Lung (tissue), 12 donors: Measurements from ENCODE around the gene SRPK2. TPM values are rescaled to one million over a fixed set of nuclear protein-coding genes. Genes with fewer than 3 reads are reported as not detected.

ENCODE experiments used
- ATAC-seq: fragments of 200-7000 bp; cut with Tn5 transposase; one replicate; pipeline ENCODE4 v1.9.1; 2020; ENCODE audit warnings: moderate number of reproducible peaks; ENCODE audit not compliant: insufficient read depth, low FRiP score
- DNase-seq, 3 donors: peaks; one replicate each; pipeline ENCODE4 v3.0.0-alpha.2; 2013 to 2017
- H3K27ac ChIP-seq, 2 donors: one replicate each; pipeline ENCODE4 v1.5.1; 2013; ENCODE audit warnings: mild to moderate bottlenecking in 2 of 2, moderate library complexity in 2 of 2, control low read depth in 1 of 2, inconsistent platforms in 1 of 2, low read depth in 1 of 2, low read length in 1 of 2
- H3K27me3 ChIP-seq, 3 donors: one replicate each; pipeline ENCODE4 v1.5.1; 2013; ENCODE audit warnings: low read length in 2 of 3; ENCODE audit not compliant: control insufficient read depth in 3 of 3, insufficient read depth in 3 of 3
- H3K36me3 ChIP-seq, 4 donors: one replicate each; pipeline ENCODE4 v1.5.1; 2013; ENCODE audit warnings: low read length in 4 of 4, mild to moderate bottlenecking in 1 of 4, moderate library complexity in 1 of 4; ENCODE audit not compliant: control insufficient read depth in 4 of 4, insufficient read depth in 4 of 4
- H3K4me1 ChIP-seq, 5 donors: one replicate each; pipeline ENCODE4 v1.5.1; 2013; ENCODE audit warnings: low read length in 5 of 5, mild to moderate bottlenecking in 2 of 5, moderate library complexity in 1 of 5; ENCODE audit not compliant: control insufficient read depth in 5 of 5, insufficient read depth in 5 of 5
- H3K4me3 ChIP-seq: one replicate; pipeline ENCODE4 v1.5.1; 2013; ENCODE audit warnings: mild to moderate bottlenecking, control low read depth, moderate library complexity
- H3K9ac ChIP-seq, 2 donors: one replicate each; pipeline ENCODE4 v1.5.1; 2013; ENCODE audit warnings: low read length in 2 of 2, control low read depth in 1 of 2; ENCODE audit not compliant: insufficient read depth in 1 of 2
- H3K9me3 ChIP-seq, 4 donors: one replicate each; pipeline ENCODE4 v1.5.1; 2013; ENCODE audit warnings: low read length in 3 of 4, mild to moderate bottlenecking in 1 of 4, moderate library complexity in 1 of 4; ENCODE audit not compliant: control insufficient read depth in 4 of 4, insufficient read depth in 3 of 4
- CTCF ChIP-seq: IDR thresholded peaks from 2 replicates; pipeline ENCODE4 v1.5.1; 2012; ENCODE audit warnings: mild to moderate bottlenecking; ENCODE audit errors: control extremely low read depth, extremely low read depth
- WGBS, 2 donors: extraction: QIAGEN DNeasy Blood & Tissue Kit; methylation state at CpG; one replicate each; pipeline ENCODE4 v1.1.7; 2013; 5-methylcytosine and 5-hydroxymethylcytosine counted together
- polyA plus RNA-seq, 2 donors: library from polyadenylated mRNA; stranded (reverse); fragments of 200-250 nt; gene quantifications; one replicate each; pipeline ENCODE4 v1.2.1, GENCODE V29; 2013
- total RNA-seq, 2 donors: library from RNA; depleted of rRNA in 1 of 2; stranded (reverse); fragments of >200 nt in 1 of 2; gene quantifications; one replicate each; pipeline ENCODE4 v1.2.1, GENCODE V29; 2014 to 2021
- donor health status: control.
- donor health status: control.
- donor health status: Bipolar disorder and iron deficiency.
- donor health status: healthy.
- donor health status: DM: yes; HTN: yes; CAD: no.

SRPK2 gene
- total and polyA plus RNA-seq, 4 donors: 10.8 to 71.2 (median 23.2) TPM

GRCh38 chr7:105205592-105206237 is 183.0 kb downstream of the SRPK2 start:
- Histone ChIP-seq H3K27me3 (no peaks in the 10 kb centered on the region), H3K4me3 (no peak overlapping the region), H3K9me3 (no peaks in the 10 kb centered on the region), H3K9ac (no peak overlapping the region), H3K4me1 (peaks cover under 1 to 8% (median 5%) of the 10 kb centered on the region in 5 donors), H3K27ac (no peak overlapping the region), H3K36me3 (peaks cover 0 to 14% (median 1%) of the 10 kb centered on the region in 4 donors)
- DNase-seq (no peak), ATAC-seq (no peak)
- no peak for TF ChIP-seq CTCF
- 76 to 77% methylated on average over 7 of the region's 7 CpGs for WGBS, 2 donors

- Histone ChIP-seq H3K9me3 (no peaks in the 10 kb centered on the region), H3K4me1 (peaks cover 0 to 4% (median 0%) of the 10 kb centered on the region in 5 donors), H3K4me3 (no peak overlapping the region), H3K27me3 (no peaks in the 10 kb centered on the region), H3K36me3 (peaks cover 0 to 14% (median 1%) of the 10 kb centered on the region in 4 donors), H3K27ac (no peak overlapping the region), H3K9ac (no peak overlapping the region)
- DNase-seq (no peak), ATAC-seq (no peak)
- TF ChIP-seq CTCF: no peak
- WGBS, 2 donors: 95 to 96% methylated on average over 2 of the region's 2 CpGs
These were observed 183.8 kb downstream of the SRPK2 start for GRCh38 chr7:105204953-105205352.

- Histone ChIP-seq H3K27me3 (no peaks in the 10 kb centered on the region), H3K4me3 (no peak overlapping the region), H3K9me3 (no peaks in the 10 kb centered on the region), H3K36me3 (peaks cover 0 to 14% (median 1%) of the 10 kb centered on the region in 4 donors), H3K4me1 (peaks cover 0 to 3% (median 0%) of the 10 kb centered on the region in 5 donors), H3K27ac (no peak overlapping the region), H3K9ac (no peak overlapping the region)
- WGBS, 2 donors: 92 to 94% methylated on average over 9 of the region's 9 CpGs
- no peak for TF ChIP-seq CTCF
- DNase-seq (no peak), ATAC-seq (no peak)
These were observed 184.2 kb downstream of the SRPK2 start for GRCh38 chr7:105204520-105204919.
